Measurements from ENCODE around the gene IFNG.

IFNG gene

DNA sequence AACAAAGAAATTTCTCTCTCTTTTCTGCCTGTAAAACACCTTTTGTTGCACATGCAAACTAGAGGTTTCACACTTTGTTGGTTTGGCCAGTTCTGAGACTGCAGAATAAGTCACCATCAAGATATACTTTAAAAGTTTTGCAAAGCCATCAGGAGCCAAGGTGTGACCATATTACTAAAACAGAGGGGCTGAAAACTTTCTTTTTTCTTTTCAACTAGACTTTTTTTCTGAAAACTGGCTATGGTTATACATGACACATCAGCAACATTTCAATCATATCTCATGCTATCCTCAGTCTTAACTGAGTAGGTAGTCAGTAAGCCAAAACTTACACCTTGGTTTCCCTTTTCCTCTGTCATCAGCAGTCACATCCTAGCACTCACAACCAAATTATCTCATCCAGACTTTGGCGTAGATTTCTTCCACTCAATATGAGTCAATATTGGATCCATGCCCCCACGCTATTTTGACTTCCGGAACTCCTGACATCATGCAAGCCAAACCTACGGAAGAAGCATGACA lies 4.1 kb upstream of the IFNG start:
- H3K4me1 Mint-ChIP-seq: no peaks in the 10 kb centered on the region
- H3K27me3 Mint-ChIP-seq (ENCODE audit: low read depth): no peaks in the 10 kb centered on the region
- H3K36me3 Mint-ChIP-seq (ENCODE audit: low read depth): no peaks in the 10 kb centered on the region
- TF ChIP-seq, protein P1, sequence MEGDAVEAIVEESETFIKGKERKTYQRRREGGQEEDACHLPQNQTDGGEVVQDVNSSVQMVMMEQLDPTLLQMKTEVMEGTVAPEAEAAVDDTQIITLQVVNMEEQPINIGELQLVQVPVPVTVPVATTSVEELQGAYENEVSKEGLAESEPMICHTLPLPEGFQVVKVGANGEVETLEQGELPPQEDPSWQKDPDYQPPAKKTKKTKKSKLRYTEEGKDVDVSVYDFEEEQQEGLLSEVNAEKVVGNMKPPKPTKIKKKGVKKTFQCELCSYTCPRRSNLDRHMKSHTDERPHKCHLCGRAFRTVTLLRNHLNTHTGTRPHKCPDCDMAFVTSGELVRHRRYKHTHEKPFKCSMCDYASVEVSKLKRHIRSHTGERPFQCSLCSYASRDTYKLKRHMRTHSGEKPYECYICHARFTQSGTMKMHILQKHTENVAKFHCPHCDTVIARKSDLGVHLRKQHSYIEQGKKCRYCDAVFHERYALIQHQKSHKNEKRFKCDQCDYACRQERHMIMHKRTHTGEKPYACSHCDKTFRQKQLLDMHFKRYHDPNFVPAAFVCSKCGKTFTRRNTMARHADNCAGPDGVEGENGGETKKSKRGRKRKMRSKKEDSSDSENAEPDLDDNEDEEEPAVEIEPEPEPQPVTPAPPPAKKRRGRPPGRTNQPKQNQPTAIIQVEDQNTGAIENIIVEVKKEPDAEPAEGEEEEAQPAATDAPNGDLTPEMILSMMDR (IDR thresholded peaks at IDR 0.05; ENCODE audit: unreplicated experiment in 3 of 3): no peak
- H3K27ac Mint-ChIP-seq: no peak overlapping the region
- no peak overlapping the region for H3K4me3 Mint-ChIP-seq
- H3K9me3 Mint-ChIP-seq: no peaks in the 10 kb centered on the region

DNA sequence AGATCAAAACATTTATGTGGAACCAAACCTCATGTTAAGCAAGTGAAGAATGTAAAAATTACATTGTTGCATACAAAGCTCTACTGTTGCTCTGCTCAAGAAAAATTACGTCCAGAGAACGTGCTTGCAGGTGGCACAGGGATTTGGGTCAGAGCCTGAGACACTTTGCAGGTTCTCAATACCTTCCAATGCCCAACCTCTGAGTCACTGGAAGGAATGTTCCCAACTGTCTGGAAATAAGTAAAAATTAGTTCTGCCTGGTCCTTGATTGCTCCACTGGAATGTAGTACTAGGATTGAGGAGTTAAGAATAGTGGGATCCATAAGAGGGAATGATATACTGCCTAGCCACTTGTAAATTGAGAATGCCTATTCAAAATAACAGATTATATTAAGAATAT lies 2.8 kb upstream of the IFNG start:
- H3K4me3 Mint-ChIP-seq: no peak overlapping the region
- no peaks in the 10 kb centered on the region for H3K4me1 Mint-ChIP-seq
- TF ChIP-seq, protein P1 (IDR thresholded peaks at IDR 0.05; ENCODE audit: unreplicated experiment in 3 of 3): no peak
- H3K9me3 Mint-ChIP-seq: no peaks in the 10 kb centered on the region
- H3K36me3 Mint-ChIP-seq (ENCODE audit: low read depth): no peaks in the 10 kb centered on the region
- H3K27ac Mint-ChIP-seq: no peak overlapping the region
- no peaks in the 10 kb centered on the region for H3K27me3 Mint-ChIP-seq (ENCODE audit: low read depth)

DNA sequence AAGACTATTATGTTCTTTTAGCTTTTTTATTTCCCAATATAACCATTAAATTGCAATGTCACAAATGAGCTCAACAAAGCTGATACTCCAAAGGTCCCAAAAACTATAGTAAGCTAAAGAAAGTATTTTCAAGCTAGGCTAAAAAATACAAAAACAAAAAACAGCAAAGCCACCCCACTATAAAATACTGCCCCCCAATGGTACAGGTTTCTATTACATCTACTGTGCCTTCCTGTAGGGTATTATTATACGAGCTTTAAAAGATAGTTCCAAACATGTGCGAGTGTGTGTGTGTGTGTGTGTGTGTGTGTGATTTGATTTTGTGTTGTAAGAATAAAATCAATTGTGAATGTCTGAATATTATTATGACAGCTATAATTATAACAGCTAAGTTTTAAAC lies 1.1 kb downstream of the IFNG start:
- no peaks in the 10 kb centered on the region for H3K9me3 Mint-ChIP-seq
- no peaks in the 10 kb centered on the region for H3K36me3 Mint-ChIP-seq (ENCODE audit: low read depth)
- no peak overlapping the region for H3K27ac Mint-ChIP-seq
- H3K4me1 Mint-ChIP-seq: peaks cover 5% of the 10 kb centered on the region
- H3K4me3 Mint-ChIP-seq: no peak overlapping the region
- no peaks in the 10 kb centered on the region for H3K27me3 Mint-ChIP-seq (ENCODE audit: low read depth)
- TF ChIP-seq, protein P1 (IDR thresholded peaks at IDR 0.05; ENCODE audit: unreplicated experiment in 3 of 3): no peak

DNA sequence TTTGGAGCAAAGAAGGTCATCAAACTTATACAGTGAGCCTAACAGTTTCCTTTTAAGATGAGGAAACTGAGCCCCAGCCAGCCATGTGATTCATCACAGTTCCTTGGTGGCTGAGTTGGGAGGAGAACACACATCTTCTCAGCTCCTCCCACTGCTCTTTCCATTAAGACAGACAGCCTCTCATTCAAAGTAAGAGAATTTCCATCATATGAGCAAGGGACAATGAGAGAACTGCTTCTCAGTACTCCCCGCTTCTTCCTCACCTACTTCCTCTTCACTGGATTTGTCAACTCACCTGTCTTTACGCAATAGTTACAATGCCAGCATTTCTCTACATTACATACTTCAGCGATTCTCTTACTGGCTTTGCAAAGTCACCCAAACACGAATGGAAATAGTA lies 2.2 kb downstream of the IFNG start:
- TF ChIP-seq, protein P1 (IDR thresholded peaks at IDR 0.05; ENCODE audit: unreplicated experiment in 3 of 3): no peak
- no peaks in the 10 kb centered on the region for H3K9me3 Mint-ChIP-seq
- H3K4me1 Mint-ChIP-seq: peaks cover 5% of the 10 kb centered on the region
- H3K27me3 Mint-ChIP-seq (ENCODE audit: low read depth): no peaks in the 10 kb centered on the region
- no peak overlapping the region for H3K4me3 Mint-ChIP-seq
- no peak overlapping the region for H3K27ac Mint-ChIP-seq
- H3K36me3 Mint-ChIP-seq (ENCODE audit: low read depth): no peaks in the 10 kb centered on the region

DNA sequence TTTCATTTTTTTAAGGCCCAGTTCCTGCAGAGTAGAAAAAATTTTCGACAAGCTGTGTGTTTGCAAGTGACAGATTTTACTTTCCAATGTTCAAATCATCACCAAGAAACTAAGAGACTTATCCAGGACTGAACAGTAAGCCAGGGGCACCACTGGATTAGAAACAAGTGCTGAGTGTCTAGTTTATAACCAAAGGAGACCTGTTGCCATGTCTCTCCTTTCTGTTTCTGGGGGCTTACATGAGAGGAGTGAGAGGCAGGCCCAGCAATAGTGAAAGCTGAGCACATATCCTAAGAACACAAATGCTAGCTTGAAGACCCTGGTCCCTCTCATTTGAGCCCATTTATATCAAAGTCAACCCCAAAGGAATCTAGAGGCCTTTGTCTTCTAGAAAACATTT lies 2.9 kb downstream of the IFNG start:
- TF ChIP-seq, protein P1 (IDR thresholded peaks at IDR 0.05; ENCODE audit: unreplicated experiment in 3 of 3): no peak
- H3K36me3 Mint-ChIP-seq (ENCODE audit: low read depth): no peaks in the 10 kb centered on the region
- H3K9me3 Mint-ChIP-seq: no peaks in the 10 kb centered on the region
- H3K4me3 Mint-ChIP-seq: no peak overlapping the region
- H3K27ac Mint-ChIP-seq: no peak overlapping the region
- no peaks in the 10 kb centered on the region for H3K27me3 Mint-ChIP-seq (ENCODE audit: low read depth)
- H3K4me1 Mint-ChIP-seq: peaks cover 5% of the 10 kb centered on the region

DNA sequence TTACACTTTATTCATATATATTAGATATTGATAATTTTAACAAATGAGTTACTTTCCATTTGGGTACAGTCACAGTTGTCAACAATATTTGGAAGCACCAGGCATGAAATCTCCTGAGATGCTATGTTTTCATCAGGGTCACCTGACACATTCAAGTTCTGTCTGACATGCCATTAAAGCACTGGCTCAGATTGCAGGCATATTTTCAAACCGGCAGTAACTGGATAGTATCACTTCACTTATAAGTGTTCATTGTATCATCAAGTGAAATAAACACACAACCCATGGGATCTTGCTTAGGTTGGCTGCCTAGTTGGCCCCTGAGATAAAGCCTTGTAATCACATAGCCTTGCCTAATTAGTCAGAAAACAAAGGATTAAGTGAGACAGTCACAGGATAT lies 4.8 kb downstream of the IFNG start:
- Mint-ChIP-seq H3K27ac (no peak overlapping the region), H3K4me3 (no peak overlapping the region), H3K27me3 (ENCODE audit: low read depth) (no peaks in the 10 kb centered on the region), H3K36me3 (ENCODE audit: low read depth) (no peaks in the 10 kb centered on the region), H3K9me3 (no peaks in the 10 kb centered on the region), H3K4me1 (peaks cover 5% of the 10 kb centered on the region)
- TF ChIP-seq, protein P1 (IDR thresholded peaks at IDR 0.05; ENCODE audit: unreplicated experiment in 3 of 3): no peak
